NB4 (cell line): ENCODE data around the gene GNG7.
"Not testable (repeated sequence)": the region's sequence is repeated elsewhere in the genome, so short reads cannot be mapped to it uniquely, and the experiment has no call there.

Source experiments
- DNase-seq: peaks from one replicate; pipeline ENCODE4 v3.0.0; 2010; ENCODE audit warnings: low read depth
- H3K4me3 ChIP-seq: one replicate; pipeline ENCODE4 v1.5.1; 2011; ENCODE audit warnings: mild to moderate bottlenecking, low read depth, low read length, moderate library complexity
- MYC ChIP-seq: IDR thresholded peaks from 2 replicates; pipeline ENCODE4 v1.6.1; 2011; ENCODE audit warnings: low read depth, low read length
- POLR2A ChIP-seq: IDR thresholded peaks from 2 replicates; pipeline ENCODE4 v1.6.1; 2011; ENCODE audit warnings: mild to moderate bottlenecking; ENCODE audit not compliant: insufficient read length; ENCODE audit errors: extremely low read depth
- TF ChIP-seq, protein P1 (sequence below): IDR thresholded peaks from 2 replicates; pipeline ENCODE4 v1.6.1; 2011; ENCODE audit warnings: low read depth, low read length
- TF ChIP-seq, protein P2 (sequence below): IDR thresholded peaks from one replicate; pipeline ENCODE4 v1.5.1; 2012; ENCODE audit warnings: low read depth, low read length

GNG7 gene

DNA sequence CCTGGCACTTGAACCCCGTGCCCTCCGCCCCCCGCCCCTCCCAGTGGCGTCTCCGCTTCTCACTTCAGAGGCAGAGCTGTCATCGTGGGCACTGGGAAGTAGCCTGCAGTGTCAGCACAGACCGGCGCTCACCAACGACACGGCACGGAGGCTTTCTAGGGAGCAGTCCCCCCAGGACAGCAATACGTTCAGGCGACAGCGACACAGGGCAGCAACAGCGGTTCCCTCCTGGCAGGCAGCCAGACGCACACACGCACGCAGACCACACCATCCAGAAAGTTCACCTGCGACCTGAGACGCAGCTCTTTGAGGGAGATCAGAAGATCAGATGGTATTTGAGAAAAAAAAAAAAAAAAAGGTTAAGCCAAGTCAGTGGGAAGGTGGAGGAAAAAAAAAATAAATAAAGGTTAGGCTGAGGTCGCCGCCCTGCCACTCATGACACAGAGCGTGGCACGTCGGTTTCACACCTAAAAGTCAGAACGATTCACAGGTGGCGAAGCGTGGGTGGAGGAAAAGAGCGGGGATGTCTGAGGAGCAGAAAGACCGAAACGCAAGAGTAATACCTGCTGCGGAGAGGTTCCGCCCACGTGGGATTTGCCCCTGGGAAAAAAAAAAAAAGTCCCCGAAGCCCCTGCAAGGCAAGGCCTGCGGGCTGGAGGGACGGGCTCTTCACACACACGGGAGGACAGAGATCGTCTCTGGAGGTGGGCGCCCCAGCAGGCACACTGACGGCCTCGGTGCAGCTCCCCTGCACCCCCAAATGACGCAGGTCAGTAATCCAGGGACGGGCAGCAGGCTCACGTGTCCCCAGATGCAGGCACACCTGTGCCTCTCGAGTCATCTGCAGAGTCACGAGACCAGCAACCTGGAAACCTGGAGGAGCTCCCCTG, 94.5 kb downstream of the GNG7 start:
- no peak overlapping the region for H3K4me3 ChIP-seq
- DNase-seq: no peak
- TF ChIP-seq, protein P1, sequence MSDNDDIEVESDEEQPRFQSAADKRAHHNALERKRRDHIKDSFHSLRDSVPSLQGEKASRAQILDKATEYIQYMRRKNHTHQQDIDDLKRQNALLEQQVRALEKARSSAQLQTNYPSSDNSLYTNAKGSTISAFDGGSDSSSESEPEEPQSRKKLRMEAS: no peak
- TF ChIP-seq, protein P2, sequence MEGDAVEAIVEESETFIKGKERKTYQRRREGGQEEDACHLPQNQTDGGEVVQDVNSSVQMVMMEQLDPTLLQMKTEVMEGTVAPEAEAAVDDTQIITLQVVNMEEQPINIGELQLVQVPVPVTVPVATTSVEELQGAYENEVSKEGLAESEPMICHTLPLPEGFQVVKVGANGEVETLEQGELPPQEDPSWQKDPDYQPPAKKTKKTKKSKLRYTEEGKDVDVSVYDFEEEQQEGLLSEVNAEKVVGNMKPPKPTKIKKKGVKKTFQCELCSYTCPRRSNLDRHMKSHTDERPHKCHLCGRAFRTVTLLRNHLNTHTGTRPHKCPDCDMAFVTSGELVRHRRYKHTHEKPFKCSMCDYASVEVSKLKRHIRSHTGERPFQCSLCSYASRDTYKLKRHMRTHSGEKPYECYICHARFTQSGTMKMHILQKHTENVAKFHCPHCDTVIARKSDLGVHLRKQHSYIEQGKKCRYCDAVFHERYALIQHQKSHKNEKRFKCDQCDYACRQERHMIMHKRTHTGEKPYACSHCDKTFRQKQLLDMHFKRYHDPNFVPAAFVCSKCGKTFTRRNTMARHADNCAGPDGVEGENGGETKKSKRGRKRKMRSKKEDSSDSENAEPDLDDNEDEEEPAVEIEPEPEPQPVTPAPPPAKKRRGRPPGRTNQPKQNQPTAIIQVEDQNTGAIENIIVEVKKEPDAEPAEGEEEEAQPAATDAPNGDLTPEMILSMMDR: no peak
- TF ChIP-seq MYC (no peak), POLR2A (no peak)

DNA sequence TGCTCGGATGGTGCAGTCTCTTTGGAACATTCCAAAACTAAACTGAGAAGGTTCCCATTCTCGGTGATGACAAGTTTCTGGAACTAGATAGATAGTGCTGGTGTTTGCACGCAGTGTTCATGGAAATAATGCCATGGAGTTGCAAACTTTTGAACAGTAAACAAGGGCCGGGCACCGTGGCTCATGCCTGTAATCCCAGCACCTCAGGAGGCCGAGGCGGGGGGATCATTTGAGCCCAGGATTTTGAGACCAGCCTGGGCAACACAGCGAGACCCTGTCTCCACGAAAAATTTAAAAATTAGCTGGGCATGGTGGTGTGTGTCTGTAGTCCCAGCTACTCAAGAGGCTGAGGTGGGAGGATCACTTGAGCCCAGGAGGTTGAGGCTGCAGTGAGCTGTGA, 95.7 kb downstream of the GNG7 start:
- not testable (repeated sequence) for DNase-seq, H3K4me3 ChIP-seq

DNA sequence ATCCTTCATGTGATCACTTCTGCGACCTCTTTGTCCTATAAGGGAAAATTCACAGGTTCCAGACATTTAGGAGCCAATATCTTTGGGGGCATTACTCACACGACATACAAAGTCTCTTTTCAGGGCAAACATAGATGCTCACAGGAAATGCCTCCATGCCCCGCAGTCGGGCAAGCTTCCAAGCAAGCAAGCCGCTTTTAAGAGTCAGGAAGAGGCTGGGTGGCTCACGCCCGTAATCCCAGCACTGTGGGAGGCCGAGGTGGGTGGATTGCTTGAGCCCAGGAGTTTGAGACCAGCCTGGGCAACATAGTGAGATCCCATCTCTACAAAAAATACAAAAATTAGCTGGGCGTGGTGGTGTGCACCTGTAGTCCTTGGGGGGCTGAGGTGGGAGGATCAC, 96.6 kb downstream of the GNG7 start:
- not testable (repeated sequence) for H3K4me3 ChIP-seq, DNase-seq

DNA sequence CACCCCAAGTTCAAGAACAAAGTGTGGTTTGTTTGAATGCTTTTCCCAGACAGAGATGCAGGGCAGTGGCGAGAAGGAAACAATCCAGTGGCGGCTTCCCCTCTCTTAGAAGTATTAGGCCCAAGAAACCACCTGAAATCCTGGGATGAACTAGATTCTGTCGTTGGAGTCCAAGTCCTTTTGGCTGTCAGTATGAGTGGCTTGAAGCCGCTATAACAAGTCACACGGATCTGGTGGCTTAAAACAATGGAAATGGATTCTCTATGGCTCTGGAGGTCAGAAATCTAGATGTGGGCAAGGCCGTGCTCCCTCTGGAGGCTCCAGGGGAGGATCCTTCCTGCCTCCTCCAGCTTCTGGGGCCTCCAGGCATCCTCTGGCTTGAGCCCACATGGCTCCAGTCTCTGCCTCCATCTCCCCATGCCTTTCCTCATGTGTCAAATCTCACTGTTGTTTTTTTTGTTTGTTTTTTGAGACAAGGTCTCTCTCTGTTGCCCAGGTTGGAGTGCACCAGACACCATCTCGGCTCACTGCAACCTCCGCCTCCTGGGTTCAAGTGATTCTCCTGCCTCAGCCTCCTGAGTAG, 97.7 kb downstream of the GNG7 start:
- TF ChIP-seq POLR2A: no peak
- DNase-seq: no peak
- H3K4me3 ChIP-seq: no peak overlapping the region

DNA sequence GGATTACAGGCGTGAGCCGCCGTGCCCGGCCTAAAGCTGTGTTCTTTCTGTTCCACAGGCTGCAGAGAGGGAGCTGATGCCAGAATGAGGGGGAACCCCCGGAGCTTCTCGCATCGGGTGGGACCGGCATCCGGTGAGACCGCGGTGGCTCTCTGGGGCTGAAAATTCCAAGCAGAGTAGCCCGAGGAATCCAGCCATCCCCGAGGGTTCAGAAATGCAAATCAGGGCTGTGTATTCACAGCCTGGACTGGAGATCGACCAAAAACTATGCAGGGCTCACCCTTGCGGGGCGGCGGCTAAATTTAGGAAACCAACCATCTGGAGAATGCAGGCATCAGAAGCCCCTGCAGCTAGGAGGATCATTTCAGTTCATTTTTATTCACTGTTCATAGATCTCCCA, 99.2 kb downstream of the GNG7 start:
- TF ChIP-seq POLR2A (no peak), MYC (no peak)
- TF ChIP-seq, protein P1: no peak
- TF ChIP-seq, protein P2: no peak
- no peak for DNase-seq
- no peak overlapping the region for H3K4me3 ChIP-seq

DNA sequence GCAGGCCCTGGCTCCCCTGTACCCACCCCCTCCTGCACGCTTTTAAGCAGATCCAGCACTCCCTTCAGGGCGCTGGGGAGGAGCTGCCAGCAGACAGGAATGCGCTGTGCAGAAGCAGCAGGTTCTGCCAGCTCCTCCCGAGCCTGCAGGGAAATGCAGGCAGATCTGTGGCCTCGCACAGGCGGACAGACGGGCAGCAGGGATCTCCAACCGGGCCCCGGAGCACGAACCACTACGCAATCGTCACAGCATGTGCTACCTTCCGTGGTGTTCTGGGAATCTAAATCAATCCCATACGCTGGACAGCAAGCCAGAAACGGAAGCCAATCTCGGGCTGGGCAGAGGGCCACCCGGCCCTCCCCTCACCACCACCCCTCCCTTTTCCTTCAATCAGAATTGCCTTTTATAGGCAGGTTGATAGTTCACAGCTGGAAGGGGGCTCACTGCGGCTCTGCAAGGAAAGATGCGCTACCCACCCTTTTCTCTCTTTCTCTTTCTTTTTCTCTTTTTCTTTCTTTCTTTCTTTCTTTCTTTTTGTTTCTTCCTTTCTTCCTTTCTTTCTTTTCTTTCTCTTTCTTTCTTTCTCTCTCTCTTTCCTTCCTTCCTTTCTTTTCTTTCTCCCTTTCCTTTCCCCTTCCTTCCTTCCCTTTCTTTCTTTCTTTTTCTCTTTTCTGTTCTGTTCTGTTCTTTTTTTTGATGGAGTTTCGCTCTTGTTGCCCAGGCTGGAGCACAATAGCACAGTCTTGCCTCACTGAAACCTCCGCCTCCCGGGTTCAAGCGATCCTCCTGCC, 99.9 kb downstream of the GNG7 start:
- TF ChIP-seq, protein P2: no peak
- no peak for TF ChIP-seq POLR2A
- no peak for TF ChIP-seq MYC
- TF ChIP-seq, protein P1: no peak
- no peak for DNase-seq
- no peak overlapping the region for H3K4me3 ChIP-seq

DNA sequence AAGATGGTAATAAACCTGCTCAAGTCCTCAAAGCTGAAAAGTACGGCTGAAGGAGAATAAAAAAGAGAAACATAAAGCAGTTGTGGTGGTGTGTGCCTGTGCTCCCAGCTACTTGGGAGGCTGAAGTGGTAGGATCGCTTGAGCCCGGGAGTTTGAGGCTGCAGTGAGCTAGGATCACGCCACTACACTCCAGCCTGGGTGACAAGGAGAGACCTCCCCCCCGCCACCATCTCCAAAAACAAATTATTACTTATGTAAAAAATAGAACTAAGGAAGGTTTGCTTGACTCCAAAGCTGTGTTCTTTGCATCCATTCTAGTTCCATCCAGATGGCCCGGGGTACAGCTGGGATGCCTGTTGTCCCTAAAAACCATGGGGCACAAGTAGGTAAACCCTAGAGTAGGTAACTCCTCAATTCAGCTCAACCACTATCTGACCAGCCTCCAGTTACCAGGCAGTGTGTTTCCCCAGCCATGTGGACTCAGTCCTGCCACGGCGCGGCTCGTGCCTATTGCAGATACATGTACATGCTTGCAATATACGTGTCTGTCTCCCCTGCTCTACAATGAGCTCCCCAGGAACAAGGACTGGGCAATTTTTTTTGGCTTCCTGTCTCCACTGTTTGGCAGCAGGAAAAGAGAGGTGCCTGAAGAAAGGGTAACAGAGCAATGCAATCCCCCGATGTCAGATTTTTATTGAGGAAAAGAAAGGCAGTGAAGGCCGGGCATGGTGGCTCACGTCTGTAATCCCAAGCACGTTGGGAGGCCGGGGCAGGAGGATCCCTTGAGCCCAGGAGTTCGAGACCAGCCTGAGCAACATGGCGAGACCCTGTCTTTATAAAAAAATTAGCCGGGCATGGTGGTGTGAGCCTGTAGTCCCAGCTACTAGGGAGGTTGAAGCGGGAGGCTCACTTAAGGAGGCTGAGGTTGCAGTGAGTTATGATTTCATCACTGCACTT, 101.3 kb downstream of the GNG7 start:
- no peak for DNase-seq
- TF ChIP-seq, protein P1: no peak
- TF ChIP-seq MYC (no peak), POLR2A (no peak)
- TF ChIP-seq, protein P2: no peak
- no peak overlapping the region for H3K4me3 ChIP-seq
